GM21515 (cell line): ENCODE data around the gene STRIP1.

Experiments used
- ATAC-seq: cut with Tn5 transposase; IDR thresholded peaks from one replicate; pipeline ENCODE4 v1.9.1; 2021; ENCODE audit not compliant: unreplicated experiment

STRIP1 gene

DNA sequence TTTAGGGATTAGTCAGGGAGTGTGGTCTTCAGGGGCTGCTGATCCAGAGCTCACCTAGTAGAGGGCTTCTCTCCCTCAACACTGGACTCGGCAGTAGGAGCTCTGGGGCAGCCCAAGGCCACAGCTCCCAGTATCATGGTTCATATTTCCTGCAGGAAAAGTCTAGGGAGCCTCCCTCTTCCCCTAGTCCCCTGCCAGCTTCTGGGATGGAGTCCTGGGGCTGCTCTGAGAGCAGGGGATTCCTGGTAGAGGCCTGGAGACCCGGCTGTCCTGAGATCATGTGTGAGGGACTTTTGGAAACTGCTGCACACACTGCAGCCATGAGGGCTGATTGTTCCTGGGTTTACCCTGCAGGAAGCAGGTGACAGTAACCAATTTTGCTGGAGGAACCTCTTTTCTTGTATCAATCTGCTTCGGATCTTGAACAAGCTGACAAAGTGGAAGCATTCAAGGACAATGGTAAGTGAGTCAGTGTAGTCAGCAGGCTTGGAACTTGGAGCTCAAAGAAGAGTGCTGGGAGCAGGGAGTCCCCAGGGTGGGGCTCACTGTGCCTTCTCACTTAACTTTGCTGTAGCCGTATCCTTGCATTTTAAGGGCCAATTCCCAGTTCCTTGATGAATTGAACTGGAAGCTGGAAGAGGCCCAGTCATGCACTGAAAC is 16.3 kb downstream of the STRIP1 start:
- no peak for ATAC-seq

DNA sequence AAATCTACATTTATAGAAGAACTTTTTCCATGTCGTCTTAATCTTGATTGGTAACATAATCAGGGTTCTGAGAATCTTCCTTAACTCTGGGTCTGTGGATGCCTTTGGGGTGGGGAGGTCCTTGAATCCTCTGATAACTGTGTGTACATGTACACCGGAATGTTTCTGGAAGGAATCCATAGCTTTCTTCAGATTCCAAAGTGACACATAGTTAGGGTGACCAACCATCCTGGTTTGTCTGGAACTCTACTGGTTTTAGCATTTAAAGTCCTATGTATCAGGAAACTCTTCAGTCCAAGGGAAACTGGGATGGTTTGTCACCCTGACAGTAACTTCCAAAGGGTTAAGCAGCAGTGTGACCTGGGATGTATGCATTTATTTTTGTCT is 16.8 kb downstream of the STRIP1 start:
- no peak for ATAC-seq

DNA sequence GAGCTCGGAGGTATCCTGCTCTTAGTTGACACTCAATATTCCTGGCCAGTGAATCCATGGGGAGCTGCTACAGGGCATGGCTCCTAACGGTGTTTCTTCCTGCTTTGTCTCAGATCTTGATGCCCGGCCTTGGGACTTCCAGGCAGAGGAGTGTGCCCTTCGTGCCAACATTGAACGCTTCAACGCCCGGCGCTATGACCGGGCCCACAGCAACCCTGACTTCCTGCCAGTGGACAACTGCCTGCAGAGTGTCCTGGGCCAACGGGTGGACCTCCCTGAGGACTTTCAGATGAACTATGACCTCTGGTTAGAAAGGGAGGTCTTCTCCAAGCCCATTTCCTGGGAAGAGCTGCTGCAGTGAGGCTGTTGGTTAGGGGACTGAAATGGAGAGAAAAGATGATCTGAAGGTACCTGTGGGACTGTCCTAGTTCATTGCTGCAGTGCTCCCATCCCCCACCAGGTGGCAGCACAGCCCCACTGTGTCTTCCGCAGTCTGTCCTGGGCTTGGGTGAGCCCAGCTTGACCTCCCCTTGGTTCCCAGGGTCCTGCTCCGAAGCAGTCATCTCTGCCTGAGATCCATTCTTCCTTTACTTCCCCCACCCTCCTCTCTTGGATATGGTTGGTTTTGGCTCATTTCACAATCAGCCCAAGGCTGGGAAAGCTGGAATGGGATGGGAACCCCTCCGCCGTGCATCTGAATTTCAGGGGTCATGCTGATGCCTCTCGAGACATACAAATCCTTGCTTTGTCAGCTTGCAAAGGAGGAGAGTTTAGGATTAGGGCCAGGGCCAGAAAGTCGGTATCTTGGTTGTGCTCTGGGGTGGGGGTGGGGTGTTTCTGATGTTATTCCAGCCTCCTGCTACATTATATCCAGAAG is 19.4 kb downstream of the STRIP1 start:
- no peak for ATAC-seq

DNA sequence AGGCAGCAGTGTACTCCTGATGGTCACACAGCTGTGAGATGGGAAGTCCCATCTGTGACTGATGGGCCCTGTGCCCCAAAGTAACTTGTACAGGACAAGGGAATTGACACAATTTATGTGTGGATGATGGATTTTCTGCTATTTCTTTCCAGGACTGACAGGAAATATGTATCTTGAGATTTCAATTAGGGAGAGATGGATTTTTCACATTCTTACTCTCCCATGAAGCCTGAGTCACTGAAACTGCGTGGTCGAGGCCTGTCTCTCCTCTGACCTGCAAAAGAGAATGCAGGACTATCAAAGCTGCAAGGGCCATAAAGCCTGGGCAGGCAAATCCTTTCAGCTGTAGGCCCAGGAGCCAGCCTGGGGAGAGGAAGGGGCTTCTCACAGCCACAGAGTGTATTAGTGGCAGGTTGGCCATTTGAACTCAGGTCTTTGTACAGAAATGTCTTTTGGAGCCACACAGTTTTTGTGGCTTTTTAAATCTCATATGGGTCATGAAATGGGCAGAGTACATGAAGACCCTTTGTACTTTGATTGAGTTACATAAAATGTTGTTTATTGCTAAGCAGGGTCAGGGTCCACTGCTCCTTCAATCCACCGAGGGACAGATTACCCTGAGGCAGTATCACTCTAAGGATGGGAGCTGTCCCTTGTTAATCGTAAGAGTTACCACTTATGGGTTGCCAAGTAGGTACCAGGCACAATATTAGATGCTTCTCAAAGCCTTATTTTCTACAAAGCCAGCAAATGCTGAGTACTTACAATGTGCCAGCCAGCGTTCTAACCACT is 21.3 kb downstream of the STRIP1 start:
- ATAC-seq = no peak

DNA sequence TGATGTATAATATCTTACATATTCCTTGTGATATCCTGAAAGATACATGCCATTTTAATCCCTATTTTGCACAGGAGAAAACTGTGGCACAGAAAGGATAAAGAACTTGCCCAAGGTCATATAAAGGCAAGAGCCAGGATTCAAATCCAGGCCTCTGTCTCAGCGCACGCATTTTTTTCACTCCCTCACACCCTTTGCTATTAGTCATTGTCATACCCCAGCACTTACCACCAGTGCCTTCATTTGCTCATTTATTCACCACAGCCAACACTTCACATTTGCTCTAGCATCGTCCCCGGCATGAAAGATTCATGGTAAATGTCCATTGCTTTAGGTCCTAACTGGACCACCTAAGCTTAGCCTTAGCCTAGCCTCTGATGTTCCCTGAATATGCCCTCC is 21.9 kb downstream of the STRIP1 start:
- ATAC-seq = no peak

DNA sequence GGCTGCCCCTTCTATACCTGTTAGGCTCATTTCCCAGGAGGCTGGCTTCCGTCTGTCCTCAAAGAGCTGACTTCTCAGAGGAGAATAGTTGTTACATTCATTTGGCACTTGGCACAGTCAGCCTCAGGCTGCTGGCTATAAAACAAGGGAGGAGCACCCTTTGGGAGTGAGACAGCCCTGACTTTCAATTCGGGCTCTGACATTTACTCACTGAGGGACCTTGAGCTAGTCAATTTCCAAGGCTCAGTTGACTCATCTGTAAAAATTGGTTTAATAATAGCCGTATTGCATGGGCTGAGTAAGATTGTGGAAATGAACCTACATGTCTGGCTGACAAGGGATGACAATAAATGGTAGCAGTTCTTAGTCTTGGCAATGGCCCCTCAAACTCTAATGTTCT is 22.4 kb downstream of the STRIP1 start:
- ATAC-seq = no peak

DNA sequence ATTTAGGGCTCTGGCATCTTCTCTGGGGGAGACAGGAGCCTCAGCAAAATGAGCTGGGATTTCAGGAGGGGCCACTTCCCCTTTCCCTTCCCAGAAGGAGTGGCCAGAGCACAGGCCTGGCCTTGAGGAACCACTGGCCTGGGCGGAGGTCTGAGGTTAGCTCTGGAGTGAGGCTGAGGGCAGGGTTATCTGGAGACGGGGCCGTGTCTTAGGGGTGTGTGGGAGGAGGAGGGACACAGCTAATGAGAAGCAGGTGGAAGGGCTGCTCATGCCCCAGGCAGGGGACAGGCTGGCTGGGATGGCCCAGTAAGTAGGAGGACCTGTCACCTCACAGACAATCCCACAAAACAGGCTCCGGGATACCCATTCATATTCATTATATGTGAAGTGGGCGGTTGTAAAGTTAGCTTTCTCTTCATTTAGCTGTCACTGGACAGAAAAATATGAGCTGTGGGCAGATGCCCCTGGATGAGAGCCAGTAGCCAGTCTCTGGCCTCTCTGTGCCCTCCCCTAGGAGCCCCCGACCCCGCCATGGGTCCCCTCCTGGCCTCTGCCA is 23.6 kb downstream of the STRIP1 start:
- no peak for ATAC-seq

DNA sequence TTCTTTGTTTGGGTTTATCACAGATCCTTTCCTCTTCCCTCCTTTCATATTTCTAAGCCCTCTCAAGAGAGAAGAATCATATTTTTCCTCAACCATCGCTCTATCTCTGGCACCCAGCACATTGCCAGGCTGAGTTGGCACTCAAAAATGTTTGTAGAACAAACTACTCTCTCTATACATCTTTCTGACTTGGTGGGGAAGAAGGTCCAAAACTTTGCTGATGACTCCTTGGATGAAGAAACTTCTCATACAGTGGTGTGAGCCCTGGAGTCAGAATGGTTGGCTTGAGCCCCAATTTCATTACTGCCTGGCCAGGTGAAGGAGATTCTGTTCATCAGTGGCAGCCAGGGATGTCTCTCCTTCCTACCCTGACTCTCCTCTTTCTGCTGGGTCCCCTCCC is 24.2 kb downstream of the STRIP1 start:
- ATAC-seq = no peak

DNA sequence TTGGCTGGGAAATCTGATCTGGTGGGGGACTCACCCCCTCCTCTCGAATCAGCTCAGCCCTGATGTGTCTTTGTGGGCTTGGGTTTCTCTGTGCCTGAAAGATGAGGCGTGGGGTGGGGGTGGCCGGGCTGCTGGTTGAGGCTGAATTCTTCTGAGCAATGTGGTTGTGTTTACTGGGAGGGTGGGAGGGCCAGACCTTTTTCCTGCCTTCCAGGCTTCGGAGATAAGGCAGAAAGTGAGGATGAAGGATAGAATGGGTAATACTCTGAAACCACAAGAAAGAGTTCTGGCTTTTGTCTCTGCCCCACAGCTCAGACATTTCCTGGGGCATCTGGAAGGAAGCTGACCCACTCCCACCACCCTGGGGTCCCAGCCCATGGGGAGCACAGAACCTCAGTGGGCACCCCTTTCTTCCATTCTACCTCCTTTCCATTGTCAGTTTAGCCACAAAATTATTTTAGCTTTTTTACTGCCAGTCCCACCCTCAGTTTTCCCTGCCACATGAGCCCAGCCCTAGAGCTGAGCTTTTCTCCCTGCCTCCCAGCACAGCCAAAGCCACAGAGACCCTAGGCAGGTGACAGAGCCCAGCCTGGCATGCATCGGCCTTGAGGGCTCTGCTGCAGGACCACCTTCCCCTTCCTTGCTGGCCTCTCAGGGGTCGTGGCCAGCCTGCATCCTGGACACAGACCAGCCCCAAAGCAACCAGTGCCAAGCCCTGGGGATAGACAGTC is 24.9 kb downstream of the STRIP1 start:
- ATAC-seq = no peak

DNA sequence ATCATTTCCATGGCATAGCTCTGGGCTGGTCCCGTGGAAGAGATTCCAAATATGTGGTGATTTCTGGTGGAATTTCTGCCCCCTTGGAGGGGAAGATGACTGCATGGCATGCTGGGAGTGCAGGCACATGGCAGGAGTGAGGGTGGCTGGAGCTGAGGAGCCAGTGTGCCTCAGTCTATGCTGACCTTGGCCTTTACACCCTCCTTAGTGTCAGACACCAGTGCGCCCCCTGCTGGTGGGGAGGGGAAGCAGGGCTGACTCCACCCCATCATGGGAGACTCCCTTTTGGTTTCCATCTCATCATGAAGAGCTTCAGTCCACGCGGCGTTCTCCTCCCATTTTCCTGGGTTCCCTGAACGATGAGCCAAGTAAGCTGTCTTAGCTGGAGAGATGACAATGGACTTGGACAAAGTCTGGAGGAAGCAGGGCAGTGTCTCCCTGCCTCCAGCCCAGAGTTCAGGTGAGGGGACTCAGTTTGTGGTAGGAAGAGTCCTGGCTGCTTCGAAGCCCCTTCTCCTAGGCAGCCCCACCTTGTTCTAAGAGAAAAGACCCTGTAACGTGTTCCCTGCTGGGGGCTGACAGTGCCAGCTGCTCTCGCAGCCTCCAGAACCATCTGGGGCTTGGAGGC is 25.7 kb downstream of the STRIP1 start:
- no peak for ATAC-seq

DNA sequence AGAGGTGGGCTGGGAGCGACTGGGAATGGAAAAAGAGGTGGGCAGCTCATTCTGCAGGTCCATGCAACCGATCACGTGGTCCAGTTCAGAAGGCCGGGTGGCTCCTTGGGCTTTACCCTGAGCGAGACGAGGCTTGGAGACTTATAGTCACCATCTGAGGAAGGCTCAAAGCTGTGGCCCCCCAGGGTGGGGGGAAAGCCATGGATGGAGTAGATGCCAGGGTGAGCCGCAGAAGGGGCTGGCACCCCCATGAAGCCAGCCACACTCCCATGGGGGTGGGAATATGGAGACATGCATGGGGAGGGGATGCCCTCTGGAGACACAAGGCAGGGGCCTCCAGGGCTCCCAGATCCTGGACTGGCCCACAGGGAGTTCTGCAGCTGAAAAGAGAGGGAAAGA is 26.2 kb downstream of the STRIP1 start:
- ATAC-seq = no peak

DNA sequence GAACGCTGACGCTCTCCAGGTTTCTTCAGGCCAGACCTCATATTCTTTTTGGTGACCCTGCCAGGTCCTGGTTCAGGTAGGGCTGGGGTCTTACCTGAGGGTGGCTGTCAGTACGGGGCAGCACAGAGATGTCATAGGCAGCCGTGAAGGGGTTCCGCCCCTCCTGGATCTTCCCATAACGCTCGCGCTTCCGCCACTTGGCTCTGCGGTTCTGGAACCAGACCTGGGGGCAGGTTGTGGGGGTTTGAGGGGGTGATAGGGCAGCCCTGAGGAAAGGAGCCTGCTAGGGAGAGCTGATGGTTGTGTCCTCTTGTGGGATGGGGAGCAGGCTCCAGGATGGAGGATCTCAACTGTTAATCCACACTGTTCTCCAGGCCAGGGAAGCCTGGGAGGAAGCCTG is 26.9 kb downstream of the STRIP1 start:
- no peak for ATAC-seq

DNA sequence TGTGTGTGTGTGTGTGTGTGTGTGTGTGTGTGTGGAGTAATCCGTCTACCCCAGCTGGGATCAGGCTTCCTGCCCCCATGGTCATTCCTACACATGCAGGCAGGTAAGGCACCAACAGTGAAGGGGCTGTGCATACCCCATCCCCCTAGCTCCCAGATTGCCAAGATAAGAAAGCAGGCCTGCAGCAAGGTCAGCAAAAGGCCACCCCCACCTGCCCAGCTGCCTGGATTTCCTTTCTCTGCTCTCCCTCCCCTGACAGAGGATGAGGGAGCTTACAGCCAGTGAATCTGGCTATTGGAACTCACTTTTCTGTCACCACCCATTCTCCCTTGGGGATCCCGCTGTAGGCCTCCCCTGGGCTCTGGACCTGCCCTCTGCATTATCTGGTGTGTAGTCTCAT is 28.2 kb downstream of the STRIP1 start:
- ATAC-seq = no peak

DNA sequence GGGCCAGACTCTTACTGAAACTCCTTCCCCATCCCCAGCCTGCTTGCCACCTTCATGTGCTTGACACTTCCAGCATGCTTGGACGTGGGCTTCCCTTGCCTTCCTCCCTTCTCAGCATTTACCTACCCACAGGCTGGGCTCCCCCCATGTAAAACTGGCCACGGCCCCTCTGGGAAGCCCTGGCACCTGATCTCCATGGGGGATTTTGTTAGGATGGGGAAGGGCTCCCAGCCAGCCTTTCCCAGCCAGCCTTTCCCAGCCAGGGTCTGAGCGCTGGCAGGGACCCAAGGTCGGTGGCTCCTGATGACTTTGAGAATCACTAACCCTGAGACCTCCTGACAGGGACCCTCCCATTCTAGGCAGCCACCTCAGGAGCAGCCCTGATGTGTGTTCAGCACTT is 29.4 kb downstream of the STRIP1 start:
- no peak for ATAC-seq

DNA sequence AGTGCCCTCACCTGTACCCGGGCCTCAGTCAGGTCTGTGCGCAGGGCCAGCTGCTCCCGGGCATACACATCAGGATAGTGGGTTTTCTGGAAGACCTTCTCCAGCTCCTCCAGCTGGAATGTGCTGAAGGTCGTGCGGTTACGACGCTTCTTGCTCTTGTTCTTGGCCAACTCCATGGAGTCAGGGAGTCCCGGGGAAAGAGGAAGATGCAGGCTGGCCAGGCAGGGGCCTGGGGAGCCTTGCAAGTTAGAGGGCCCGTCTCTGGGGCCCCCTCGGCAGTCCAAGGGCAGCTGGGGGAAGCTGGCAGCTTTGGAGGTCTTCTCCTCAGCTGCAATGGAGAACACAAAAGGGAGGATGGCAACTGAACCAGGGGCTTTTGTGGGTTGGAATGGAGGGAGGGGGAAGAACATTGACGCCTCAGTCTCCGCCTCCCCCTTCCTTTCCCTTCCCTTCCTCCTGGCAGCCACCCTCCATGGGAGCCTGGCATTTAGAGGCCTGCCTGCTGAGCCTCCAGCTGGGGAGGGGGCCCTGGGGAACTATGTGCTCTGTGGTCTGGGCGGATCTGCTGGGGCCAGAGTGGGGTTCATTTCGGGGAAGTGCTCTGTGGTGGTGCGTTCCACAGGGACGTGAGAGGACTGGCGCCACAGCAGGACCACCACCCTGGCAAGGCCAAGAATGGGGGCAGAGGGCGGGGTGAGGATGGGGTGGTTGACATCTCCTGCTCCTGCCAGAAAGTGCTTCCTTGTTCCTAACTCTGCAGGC is 30.3 kb downstream of the STRIP1 start:
- ATAC-seq = no peak

DNA sequence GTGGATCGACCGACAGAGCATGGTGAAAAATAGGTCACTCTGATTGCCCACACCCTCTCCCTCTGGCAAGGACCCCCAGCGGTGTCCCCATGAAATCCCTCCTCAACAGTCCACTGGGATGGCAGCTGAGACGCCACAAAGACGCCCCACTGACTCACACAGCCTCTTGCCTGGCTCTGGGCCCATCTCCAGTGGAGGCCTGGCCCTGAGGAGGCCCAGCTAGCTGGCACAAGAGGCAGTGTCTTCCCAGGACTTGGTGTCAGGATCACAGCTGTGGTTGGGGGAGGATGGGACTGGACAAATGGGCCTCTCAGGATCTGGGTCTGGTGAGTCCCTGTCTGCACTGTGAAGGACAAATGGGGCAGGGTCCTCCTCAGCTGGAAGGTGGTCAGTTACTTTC is 31.4 kb downstream of the STRIP1 start:
- no peak for ATAC-seq

DNA sequence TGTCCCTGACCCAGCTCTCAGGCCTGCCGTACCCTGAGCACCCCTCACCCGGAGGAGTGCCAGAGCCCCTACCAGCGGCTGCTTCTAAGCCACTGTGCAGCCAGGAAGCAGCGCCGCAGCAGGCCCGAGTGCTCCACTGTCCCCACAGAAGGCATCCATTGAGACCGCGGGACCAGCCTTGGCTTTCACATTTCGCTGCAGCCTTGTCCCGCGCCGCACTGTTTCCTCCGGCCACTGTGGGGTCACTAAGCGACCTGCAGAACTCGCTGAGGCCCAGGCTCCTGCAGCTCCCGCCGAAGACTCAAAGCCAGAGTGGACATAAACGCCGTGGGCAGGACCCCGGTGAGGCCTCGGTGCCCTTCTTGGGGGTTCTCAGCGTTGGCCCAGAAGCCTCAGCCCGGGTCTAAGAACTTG is 33.1 kb downstream of the STRIP1 start:
- no peak for ATAC-seq

DNA sequence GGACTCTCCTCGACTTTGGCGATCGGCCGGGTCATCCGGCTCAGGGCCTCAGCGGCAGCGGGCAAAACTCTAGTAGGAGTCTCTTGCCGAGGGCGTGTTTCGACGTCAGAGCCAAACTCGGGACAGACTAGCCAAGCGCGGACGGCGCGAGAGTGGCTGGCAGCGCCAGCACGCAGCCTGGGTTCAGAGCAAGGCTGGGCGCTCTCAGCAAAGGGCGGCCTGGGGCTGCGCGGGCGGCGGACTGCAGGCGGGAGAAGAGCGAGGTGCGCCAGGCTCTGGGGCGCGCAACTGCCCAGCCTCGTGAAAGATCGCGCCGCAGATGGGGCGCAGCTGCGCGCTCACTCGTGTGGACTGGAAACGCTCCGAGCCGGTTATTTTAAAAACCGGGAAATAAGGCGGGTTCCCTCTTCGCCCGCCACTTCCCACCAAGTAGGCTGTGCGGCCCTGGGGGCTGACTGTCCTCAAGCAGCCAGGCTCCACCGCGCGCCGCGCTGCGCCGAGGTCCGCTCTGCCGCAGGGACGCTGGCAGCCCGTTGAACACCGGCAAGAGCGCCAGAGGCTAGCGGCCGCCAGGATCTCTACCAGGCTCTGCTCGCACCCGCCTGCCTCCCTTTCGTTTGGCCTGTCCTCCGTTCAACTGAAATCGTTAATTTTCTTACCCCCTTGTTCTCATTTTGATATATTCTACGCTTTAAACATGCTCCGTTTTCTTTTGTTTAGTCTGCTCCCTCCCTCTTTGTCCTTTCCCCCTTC is 33.6 kb downstream of the STRIP1 start:
- no peak for ATAC-seq
